Lower leg skin (tissue), 3 donors: Measurements from ENCODE around the gene RALGDS.

Source experiments
- CTCF ChIP-seq, 3 donors: fragments of 450-650 bp; IDR thresholded peaks; one replicate each; pipeline ENCODE4 v1.5.1; 2016; ENCODE audit warnings: antibody characterized with exemption in 3 of 3, mild to moderate bottlenecking in 3 of 3, moderate library complexity in 2 of 3
- POLR2A ChIP-seq, 2 donors: fragments of 450-650 bp; IDR thresholded peaks; one replicate each; pipeline ENCODE4 v1.6.1; 2016 to 2017; ENCODE audit warnings: antibody characterized with exemption in 2 of 2, mild to moderate bottlenecking in 1 of 2, moderate library complexity in 1 of 2

DNA sequence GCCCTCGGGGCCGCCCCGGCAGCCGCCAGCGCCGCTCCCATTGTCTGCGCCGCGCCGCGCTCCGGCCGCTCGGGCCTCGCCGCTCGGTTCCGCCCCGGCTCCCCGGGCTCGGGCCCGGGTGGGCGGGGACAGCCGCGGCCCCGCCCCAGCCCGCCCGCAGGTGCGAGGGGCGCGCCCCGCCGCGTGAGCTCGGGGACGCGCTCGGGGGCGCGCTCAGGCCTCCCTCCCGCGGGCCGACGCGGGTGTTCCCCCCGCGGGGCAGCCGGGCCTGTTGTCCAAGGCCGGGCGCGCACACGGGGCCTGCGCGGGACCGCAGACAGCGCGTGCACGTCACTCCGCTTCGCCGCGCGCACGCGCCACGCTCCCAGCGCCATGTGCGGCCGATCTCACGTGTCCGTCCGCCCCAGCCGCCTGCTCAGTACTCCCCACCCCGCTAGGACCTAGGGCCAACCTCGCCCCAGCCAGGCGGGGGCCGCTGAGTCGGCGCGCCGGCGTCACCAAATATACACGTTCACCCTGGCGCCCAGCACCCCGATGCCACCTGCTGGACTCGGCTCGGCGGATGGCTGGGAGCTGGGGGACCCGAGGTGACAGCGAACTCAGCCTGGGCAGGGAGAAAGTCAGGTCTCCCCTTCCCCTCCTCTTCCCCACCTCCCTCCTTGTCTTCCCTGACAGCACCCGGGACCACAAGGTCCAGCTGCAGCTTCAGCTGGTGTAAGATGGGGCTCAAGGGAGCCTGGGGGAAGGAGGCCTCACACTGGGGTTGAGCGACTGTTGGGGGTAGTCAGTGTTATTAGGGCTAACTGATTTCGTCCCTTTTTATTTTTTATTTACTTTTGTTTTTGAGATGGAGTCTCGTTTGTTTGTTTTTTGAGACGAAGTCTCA, 28.3 kb upstream of the RALGDS start:
- TF ChIP-seq POLR2A (IDR thresholded peaks at IDR 0.05) (no peak), CTCF (IDR thresholded peaks at IDR 0.05) (no peak)
